K562 (cell line): Measurements from ENCODE around the gene SCN4A. TPM values are rescaled to one million over a fixed set of nuclear protein-coding genes. Genes with fewer than 3 reads are reported as not detected.
A peak's percentile ranks its signal among the peaks of the same experiment; 100 is the strongest.

Experiments
- BRCA1 ChIP-seq, 2 experiments: fragments of 450-650 bp in 1 of 2; sonication (generic) in 1 of 2; formaldehyde crosslinking in 1 of 2; IDR thresholded peaks; 2 replicates each; pipeline versions ENCODE4 v1.5.0 to v1.6.1; 2017 to 2020; ENCODE audit warnings: mild to moderate bottlenecking in 1 of 2, missing genetic modification reagents in 1 of 2
- BRF1 ChIP-seq: IDR thresholded peaks from 3 replicates; pipeline ENCODE4 v1.6.1; 2011; ENCODE audit warnings: borderline replicate concordance, mild to moderate bottlenecking; ENCODE audit not compliant: insufficient read length; ENCODE audit errors: extremely low read depth
- CAMTA2 ChIP-seq: fragments of 250-450 bp; sonication (Bioruptor Pico); conservative IDR thresholded peaks from 2 replicates; pipeline ENCODE4 v1.5.1; 2022
- CBFA2T3 ChIP-seq: fragments of 450-650 bp; IDR thresholded peaks from 2 replicates; pipeline ENCODE4 v1.6.1; 2017
- CLOCK ChIP-seq: fragments of 250-450 bp; sonication (Bioruptor Pico); IDR thresholded peaks from 2 replicates; pipeline ENCODE4 v1.4.0; 2020; ENCODE audit warnings: mild to moderate bottlenecking, moderate library complexity, borderline replicate concordance
- DPF2 ChIP-seq: fragments of 450-650 bp; IDR thresholded peaks from 2 replicates; pipeline ENCODE4 v1.6.1; 2016
- FOXK2 ChIP-seq, 2 experiments: fragments of 450-650 bp; IDR thresholded peaks in 1 of 2; conservative IDR thresholded peaks in 1 of 2; 2 replicates each; pipeline ENCODE4 v1.6.1; 2016; ENCODE audit warnings: low read depth in 2 of 2, mild to moderate bottlenecking in 1 of 2
- HDAC2 ChIP-seq: fragments of 450-650 bp; IDR thresholded peaks from 2 replicates; pipeline ENCODE4 v1.6.1; 2016; ENCODE audit warnings: mild to moderate bottlenecking
- HDGF ChIP-seq: fragments of 450-650 bp; IDR thresholded peaks from 2 replicates; pipeline ENCODE4 v1.6.1; 2016
- KDM4B ChIP-seq, 2 experiments: fragments of 450-650 bp in 1 of 2; sonication (generic) in 1 of 2; IDR thresholded peaks; 2 replicates each; pipeline ENCODE4 v1.6.1; 2016 to 2017; ENCODE audit warnings: borderline replicate concordance in 2 of 2, antibody characterized with exemption in 1 of 2, low read depth in 1 of 2, mild to moderate bottlenecking in 1 of 2
- KDM5B ChIP-seq: fragments of 200-600 bp; sonication (generic); IDR thresholded peaks from 2 replicates; pipeline ENCODE4 v1.6.1; 2012; ENCODE audit warnings: low read depth, mild to moderate bottlenecking, moderate library complexity, low read length, control low read depth, inconsistent platforms; ENCODE audit not compliant: insufficient replicate concordance
- NFE2 ChIP-seq: IDR thresholded peaks from 2 replicates; pipeline ENCODE4 v1.6.1; 2014; ENCODE audit warnings: antibody characterized with exemption, low read depth
- NFIC ChIP-seq: fragments of 450-650 bp; IDR thresholded peaks from 2 replicates; pipeline ENCODE4 v1.6.1; 2017; ENCODE audit warnings: mild to moderate bottlenecking, inconsistent platforms
- NKRF ChIP-seq: fragments of 450-650 bp; IDR thresholded peaks from 2 replicates; pipeline ENCODE4 v1.6.1; 2016; ENCODE audit warnings: borderline replicate concordance
- TOE1 ChIP-seq, 2 experiments: fragments of 450-650 bp in 1 of 2; sonication (generic) in 1 of 2; formaldehyde crosslinking in 1 of 2; IDR thresholded peaks; 2 replicates each; pipeline versions ENCODE4 v1.7.1 to v1.8.0; 2016 to 2022; ENCODE audit warnings: borderline replicate concordance in 2 of 2, mild to moderate bottlenecking in 2 of 2, antibody characterized with exemption in 1 of 2, inconsistent platforms in 1 of 2, low read depth in 1 of 2, missing genetic modification reagents in 1 of 2, moderate library complexity in 1 of 2
- ZNF175 ChIP-seq: fragments of 200-800 bp; sonication (Bioruptor generic); IDR thresholded peaks from 2 replicates; pipeline ENCODE4 v1.6.1; 2016; ENCODE audit warnings: low read depth, mild to moderate bottlenecking, missing genetic modification characterization, missing compliant biosample characterization
- ZNF740 ChIP-seq, 3 experiments: fragments of 200-800 bp in 1 of 3; sonication (Bioruptor generic) in 1 of 3; sonication (generic) in 1 of 3; formaldehyde crosslinking in 1 of 3; IDR thresholded peaks; 2 replicates each; pipeline versions ENCODE4 v1.6.1 to v1.8.0; 2016 to 2022; ENCODE audit warnings: mild to moderate bottlenecking in 2 of 3, missing compliant biosample characterization in 2 of 3, missing genetic modification characterization in 2 of 3, missing genetic modification reagents in 1 of 3
- polyA plus RNA-seq, 8 experiments: library from polyadenylated mRNA; depleted of rRNA in 4 of 8; stranded (reverse) in 5 of 8; unstranded in 3 of 8; fragments of >200 nt; fragmentation: Nextera tagmentation in 2 of 8; fragmentation: Illumina TruSeq in 1 of 8; extraction: Ambion mirVana in 2 of 8; extraction: Trizol in 1 of 8; gene quantifications; 2 replicates each; pipeline versions ENCODE4 v1.2.1 to v1.2.3, GENCODE V29; 2011 to 2014; ENCODE audit warnings: inconsistent platforms in 1 of 8, missing spikeins in 1 of 8
- total RNA-seq, 7 experiments: library from RNA; depleted of rRNA in 6 of 7; stranded (reverse); fragments of >200 nt in 6 of 7; fragmentation: Illumina TruSeq in 2 of 7; extraction: Trizol in 2 of 7; gene quantifications; 2 replicates each; pipeline versions ENCODE4 v1.2.1 to v1.2.3, GENCODE V29; 2011 to 2021; ENCODE audit warnings: low replicate concordance in 1 of 7

Gene SCN4A
- total and polyA plus RNA-seq, 9 of the 15 experiments (the other 6 are each of a cell fraction or from before 2014, with no cell fraction given) = 0.29 to 2.6 (median 1.4) TPM

- TF ChIP-seq NFE2 (0 out of 2 replicates have a peak, but pooled peaks have one; percentile 36), NKRF (0 out of 2 replicates have a peak, but pooled peaks have one; percentile 28), KDM5B (peak; percentile 13), KDM4B (IDR thresholded peaks at IDR 0.05; ENCODE audit: borderline replicate concordance in 2 of 2, low read depth in 1 of 2) (no peak), NFIC (peak; percentile 83), ZNF175 (CRISPR knock-in tag) (peak; percentile 23; the same call in 1 of the 2 replicates), BRCA1 (IDR thresholded peaks at IDR 0.05) (no peak), BRCA1 (CRISPR knock-in tag; IDR thresholded peaks at IDR 0.05) (no peak), DPF2 (0 out of 2 replicates have a peak, but pooled peaks have one; percentile 11), CBFA2T3 (0 out of 2 replicates have a peak, but pooled peaks have one; percentile 24), CLOCK (CRISPR knock-in tag) (no peak), CAMTA2 (CRISPR knock-in tag) (no peak), TOE1 (IDR thresholded peaks at IDR 0.05; ENCODE audit: borderline replicate concordance) (no peak), TOE1 (CRISPR knock-in tag; IDR thresholded peaks at IDR 0.05; ENCODE audit: borderline replicate concordance, low read depth) (peak; percentile 39; the same call in 1 of the 2 replicates), BRF1 (no peak), HDAC2 (0 out of 2 replicates have a peak, but pooled peaks have one; percentile 25), HDGF (peak; percentile 49; the same call in 1 of the 2 replicates), ZNF740 (CRISPR knock-in tag; IDR thresholded peaks at IDR 0.05) (peak; percentile 55; the same call in 1 of the 2 replicates), ZNF740 (tag; IDR thresholded peaks at IDR 0.05) (no peak), FOXK2 (conservative IDR thresholded peaks at IDR 0.05 in 1 of 2, IDR thresholded peaks at IDR 0.05 in 1 of 2; ENCODE audit: low read depth in 2 of 2) (0 out of 4 replicates have a peak, but pooled peaks of 1 of the 2 experiments have one; percentile 25)
- TF ChIP-seq, all 486 proteins: peak for 18
These were observed 33.0 kb upstream of the SCN4A start (continued) for GRCh38 chr17:64005734-64006167.
